ENCODE data around the gene KAT8.

KAT8 gene

DNA sequence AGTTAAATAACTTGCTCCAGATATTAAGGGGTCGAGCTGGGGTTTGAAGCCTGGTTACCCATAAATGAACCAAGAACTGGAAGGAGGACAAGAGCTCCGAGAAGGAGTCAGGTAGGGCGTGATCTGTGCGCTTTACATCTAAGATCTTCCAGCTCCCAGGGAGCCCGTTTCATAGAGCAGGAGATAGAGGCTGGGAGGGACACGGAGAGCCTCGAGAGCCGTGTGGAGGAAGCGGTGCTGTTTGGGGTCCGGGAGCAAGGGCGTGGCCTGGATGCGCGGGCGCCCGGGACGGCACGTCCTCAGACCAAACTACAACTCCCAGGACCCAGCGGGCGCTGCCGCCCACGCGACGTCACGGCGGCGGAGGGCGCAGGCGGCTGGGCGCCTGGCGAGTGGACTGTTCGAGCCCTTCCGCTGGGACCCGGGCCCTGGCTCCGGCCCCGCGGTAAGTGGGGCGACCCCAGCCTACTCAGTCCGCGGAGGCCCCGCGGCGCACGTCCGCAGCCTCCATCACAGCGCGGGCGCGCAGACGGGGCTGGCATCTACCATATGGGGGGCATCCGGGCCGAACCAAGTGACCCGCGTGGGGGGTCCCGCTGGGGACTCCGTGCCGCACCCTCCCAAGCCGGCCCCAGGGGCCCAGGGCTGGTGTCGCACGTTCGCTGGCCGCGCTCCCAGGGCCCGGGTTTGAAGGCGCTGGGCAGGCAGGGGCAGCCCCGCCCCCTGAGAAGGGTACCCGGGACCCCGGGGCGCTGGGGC, 9.2 kb upstream of the KAT8 start, which contains the start of gene BCKDK:
Gene BCKDK (plus strand): TSS at position 352 of the 759 bp plus-strand sequence. CDS start 838 bp downstream, outside the sequence.
- peak; percentile 92 for DNase-seq (ENCODE audit: low spot score)

- DNase-seq (ENCODE audit: low spot score): no peak
These were observed 8.5 kb upstream of the KAT8 start for GRCh38 chr16:31108794-31109558.

DNA sequence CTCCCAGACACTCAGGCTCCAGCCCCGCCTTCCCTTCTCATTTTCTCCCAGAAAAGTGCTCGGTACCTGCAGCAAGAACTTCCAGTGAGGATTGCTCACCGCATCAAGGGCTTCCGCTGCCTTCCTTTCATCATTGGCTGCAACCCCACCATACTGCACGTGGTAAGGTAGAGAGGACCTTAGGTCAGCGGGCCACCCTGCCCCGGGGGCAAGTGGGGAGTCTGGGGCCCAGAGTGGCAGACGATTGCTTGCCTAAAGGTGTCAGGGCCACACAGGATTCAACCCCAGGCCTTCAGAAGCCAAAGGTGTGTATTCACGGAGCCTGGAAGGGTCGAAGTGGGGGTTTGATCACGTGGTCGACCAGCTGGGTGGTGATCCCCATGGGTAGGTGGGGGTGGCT, 7.8 kb upstream of the KAT8 start:
- no peak for DNase-seq (ENCODE audit: low spot score)

- DNase-seq (ENCODE audit: low spot score): no peak
These were observed 7.1 kb upstream of the KAT8 start for GRCh38 chr16:31110106-31111034.

DNA sequence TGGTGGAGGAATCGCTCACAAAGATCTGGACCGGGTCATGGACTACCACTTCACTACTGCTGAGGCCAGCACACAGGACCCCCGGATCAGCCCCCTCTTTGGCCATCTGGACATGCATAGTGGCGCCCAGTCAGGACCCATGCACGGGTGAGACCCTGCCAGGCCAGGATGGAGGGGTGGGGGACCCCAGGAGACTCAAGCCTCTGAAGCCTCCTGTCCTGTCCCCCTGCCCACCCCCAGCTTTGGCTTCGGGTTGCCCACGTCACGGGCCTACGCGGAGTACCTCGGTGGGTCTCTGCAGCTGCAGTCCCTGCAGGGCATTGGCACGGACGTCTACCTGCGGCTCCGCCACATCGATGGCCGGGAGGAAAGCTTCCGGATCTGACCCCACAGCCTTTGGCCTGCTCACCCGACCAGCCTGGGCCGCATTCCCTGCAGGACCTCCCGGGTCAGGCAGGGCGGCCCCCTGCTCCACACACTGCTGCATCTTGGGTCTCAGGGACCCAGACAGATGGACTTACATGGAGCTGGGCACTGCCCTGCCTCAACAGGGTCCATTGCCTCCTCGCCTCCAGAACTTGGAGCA, 5.5 kb upstream of the KAT8 start:
- no peak for DNase-seq (ENCODE audit: low spot score)

DNA sequence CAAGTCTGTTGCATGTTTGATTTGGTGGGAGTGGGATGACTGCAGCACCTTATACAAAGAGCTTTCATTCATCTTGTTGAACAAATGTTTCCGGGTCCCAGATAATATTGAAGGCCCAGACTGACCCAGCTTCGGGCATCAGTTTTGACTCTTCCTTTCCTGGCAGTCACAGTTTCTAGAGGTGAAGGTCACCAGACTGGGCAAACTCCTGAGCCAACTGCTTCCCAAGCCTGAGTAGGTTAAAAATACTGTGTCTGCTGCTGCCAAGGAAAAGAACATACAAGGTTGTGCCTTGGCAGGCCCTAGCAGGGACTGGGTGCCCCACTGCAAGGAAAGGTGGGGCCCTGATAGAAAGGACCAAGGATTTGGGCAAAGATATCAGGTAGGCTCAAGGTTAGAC, 4.8 kb upstream of the KAT8 start:
- DNase-seq (ENCODE audit: low spot score): no peak

DNA sequence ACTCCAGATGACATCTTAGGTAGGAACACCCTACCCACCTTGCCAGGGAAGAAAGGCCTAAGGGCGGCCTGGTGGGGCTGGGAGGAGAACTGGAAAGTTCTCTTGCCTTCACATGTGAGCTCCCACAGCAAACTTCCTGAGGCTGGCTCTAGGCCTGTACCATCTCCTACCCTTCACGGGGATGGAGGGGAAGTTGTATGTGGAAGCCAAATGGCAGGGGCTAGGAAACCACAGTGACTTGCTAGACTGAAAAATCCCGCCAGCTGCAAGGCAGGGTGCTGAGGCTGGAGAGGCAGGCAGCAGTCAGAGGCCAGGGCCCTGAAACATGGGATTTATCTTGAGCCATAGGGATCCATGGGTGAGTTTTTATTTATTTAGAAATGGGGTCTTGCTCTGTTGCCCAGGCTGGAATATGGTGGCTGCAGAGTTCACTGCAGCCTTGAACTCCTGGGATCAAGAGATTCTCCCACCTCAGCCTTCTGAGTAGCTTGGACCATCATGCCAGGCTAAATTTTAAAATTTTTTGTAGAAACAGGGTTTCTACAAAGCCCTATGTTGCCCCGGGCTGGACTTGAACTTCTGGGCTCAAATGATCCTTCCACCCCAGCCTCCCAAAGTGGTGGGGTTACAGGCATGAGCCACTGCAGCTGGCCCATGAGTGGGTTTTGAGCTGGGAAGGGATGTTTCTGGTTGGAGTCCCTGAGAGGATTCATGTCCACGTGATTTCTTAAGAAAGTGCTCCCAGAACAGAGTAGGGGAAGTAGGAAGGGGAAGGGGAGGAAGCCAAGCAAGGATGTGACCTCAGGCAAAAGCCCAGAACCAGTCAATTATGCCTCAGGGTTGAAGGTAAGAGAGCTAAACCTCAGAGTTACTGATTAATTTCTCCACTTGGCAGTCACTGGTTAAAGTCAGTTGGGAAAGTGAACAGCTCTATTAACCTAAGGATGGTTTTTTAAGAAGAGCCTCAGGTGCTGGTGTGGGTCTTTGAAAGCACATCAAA, 4.0 kb upstream of the KAT8 start:
- no peak for DNase-seq (ENCODE audit: low spot score)

- DNase-seq (ENCODE audit: low spot score): no peak
These were observed 3.0 kb upstream of the KAT8 start for GRCh38 chr16:31114468-31114867.

DNA sequence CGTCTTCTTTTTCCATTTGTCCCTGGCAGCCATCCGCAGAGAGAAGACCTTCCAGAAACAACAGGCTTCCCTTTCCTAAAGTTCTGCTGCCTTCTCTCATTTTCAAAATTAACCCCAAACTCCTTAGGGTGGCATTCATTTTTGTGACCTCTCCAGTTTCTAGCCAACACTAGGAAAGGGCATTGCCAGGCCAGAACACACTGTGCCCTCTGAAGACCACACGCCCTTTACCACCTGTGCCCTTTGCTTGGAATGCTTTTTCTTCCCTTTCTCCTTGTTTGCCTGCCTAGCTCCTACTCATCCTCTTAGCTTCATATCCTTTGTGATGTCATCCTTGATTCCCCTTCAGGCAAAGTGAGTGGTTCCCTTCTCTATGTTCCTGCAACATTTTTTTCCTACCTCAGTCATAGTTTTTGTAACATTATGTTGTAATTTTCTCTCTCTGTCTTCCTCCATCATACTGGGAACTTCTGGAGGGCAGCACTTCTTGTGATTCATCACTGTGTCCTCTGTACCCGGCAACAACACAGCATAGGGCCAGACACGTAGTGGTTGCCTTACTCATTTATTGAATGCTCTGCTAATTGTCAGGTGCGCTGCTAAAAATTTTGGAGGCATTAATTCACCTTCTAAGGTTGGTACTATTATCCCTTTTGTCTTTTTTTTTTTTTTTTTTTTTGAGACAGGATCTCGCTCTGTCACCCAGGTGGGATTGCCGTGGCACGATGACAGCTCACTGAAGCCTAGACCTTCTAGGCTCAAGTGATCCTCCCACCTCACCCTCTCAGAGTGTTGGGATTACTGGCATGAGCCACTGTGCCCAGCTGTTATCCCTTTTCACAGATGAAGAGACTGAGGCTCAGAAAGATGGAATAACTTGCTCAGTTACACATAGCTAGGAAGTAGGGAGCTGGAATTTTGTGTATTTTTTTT, 1.0 kb downstream of the KAT8 start:
- DNase-seq (ENCODE audit: low spot score): no peak

DNA sequence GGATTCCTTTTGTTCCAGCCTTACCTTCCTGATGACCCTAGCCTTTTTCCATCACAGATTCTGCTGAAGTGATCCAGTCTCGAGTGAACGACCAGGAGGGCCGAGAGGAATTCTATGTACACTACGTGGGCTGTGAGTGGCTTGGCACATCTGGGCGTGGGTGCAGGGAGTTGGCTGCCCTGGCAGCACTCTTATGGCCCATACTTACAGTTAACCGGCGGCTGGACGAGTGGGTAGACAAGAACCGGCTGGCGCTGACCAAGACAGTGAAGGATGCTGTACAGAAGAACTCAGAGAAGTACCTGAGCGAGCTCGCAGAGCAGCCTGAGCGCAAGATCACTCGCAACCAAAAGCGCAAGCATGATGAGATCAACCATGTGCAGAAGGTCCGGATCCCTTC, 2.7 kb downstream of the KAT8 start:
- no peak for DNase-seq (ENCODE audit: low spot score)

- DNase-seq (ENCODE audit: low spot score): no peak
These were observed 8.4 kb downstream of the KAT8 start for GRCh38 chr16:31125844-31126243.

- DNase-seq (ENCODE audit: low spot score): no peak
These were observed 9.7 kb downstream of the KAT8 start for GRCh38 chr16:31127182-31127581.

- no peak for DNase-seq (ENCODE audit: low spot score)
These were observed 11.5 kb downstream of the KAT8 start for GRCh38 chr16:31128711-31129567.

GRCh38 chr16:31129568-31130335, 12.3 kb downstream of the KAT8 start:
- DNase-seq (ENCODE audit: low spot score): no peak

DNA sequence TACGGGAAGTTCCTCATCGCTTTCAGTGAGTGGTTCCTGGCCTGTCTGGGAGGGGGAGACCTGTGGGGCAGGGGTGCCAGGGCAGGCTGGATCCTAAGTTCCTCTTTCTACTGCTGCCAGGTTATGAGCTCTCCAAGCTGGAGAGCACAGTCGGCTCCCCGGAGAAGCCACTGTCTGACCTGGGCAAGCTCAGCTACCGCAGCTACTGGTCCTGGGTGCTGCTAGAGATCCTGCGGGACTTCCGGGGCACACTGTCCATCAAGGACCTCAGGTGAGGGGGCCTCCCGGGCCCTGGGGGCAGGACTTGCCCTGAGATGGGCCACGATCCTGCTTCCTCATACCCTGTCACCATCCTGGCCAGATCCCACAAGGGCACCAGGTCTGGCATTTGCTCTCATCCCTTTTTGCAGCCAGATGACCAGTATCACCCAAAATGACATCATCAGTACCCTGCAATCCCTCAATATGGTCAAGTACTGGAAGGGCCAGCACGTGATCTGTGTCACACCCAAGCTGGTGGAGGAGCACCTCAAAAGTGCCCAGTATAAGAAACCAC, 12.9 kb downstream of the KAT8 start:
- no peak for DNase-seq (ENCODE audit: low spot score)

DNA sequence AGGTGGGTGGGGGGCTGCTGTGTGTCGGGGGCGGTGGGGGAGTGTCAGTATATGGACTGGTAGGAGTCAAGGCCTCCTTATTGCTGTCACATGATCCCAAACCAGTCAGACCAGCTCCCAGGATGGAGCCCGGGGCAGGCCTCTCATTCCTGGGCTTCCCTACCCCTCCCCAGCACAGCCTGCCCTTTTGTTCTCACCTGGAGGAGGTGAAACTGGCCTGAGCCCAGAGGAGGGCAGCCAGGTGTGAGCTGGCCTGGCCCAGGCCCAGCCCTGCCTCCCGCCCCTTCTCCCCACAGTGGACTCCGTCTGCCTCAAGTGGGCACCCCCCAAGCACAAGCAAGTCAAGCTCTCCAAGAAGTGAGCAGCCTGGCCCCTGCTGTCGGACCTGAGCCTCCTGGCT, 13.4 kb downstream of the KAT8 start:
- no peak for DNase-seq (ENCODE audit: low spot score)

DNA sequence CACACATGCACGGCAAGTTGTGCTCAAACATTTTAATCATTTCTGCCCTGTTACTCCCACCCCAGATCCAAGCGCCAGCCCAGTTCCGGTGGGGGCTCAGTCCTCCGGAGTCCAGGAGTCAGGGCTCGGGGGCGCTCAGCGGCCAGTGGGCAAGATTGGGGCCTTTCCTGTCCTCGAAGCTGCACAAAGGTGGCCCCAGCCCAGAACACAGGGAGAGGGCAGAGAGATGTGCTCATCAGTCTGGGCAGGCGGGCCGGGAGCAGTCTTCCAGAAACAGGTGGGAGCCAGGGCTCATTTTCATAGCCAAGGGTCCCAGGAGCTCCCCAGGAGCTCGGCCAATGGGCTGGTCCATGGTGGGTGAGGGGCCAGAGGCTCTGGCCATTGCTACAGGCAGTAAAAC, 14.0 kb downstream of the KAT8 start:
- no peak for DNase-seq (ENCODE audit: low spot score)

Data from D341Med (cell line).